Measurements from ENCODE around the gene TCF23. TPM values are rescaled to one million over a fixed set of nuclear protein-coding genes. Genes with fewer than 3 reads are reported as not detected.
"Not testable (repeated sequence)": the region's sequence is repeated elsewhere in the genome, so short reads cannot be mapped to it uniquely, and the experiment has no call there.

The TCF23 gene
- total RNA-seq, 4 donors from 2014 or later: 0.12 to 0.56 TPM; not detected in 2

- ATAC-seq (ENCODE audit: low FRiP score): no peak
- no peak for TF ChIP-seq CTCF (IDR thresholded peaks at IDR 0.05)
These were observed 39.7 kb upstream of the TCF23 start for GRCh38 chr2:27109083-27109482.

GRCh38 chr2:27110603-27111352 lies 38.0 kb upstream of the TCF23 start:
- ATAC-seq (ENCODE audit: low FRiP score): not testable (repeated sequence)

More at GRCh38 chr2:27109083-27109482, 39.7 kb upstream of the TCF23 start:
- no peak for DNase-seq (ENCODE audit: low spot score)

GRCh38 chr2:27111392-27112078 lies 37.3 kb upstream of the TCF23 start:
- ATAC-seq (ENCODE audit: low FRiP score); DNase-seq (ENCODE audit: low spot score): not testable (repeated sequence)

More at GRCh38 chr2:27110603-27111352, 38.0 kb upstream of the TCF23 start:
- DNase-seq (ENCODE audit: low spot score): not testable (repeated sequence)

- no peak for ATAC-seq (ENCODE audit: low FRiP score)
- no peak for TF ChIP-seq CTCF (IDR thresholded peaks at IDR 0.05)
These were observed 33.3 kb upstream of the TCF23 start for GRCh38 chr2:27115519-27115918.

GRCh38 chr2:27117995-27118524 lies 30.7 kb upstream of the TCF23 start:
- ATAC-seq (ENCODE audit: low FRiP score) (no peak), DNase-seq (ENCODE audit: low spot score) (no peak)
- no peak for TF ChIP-seq CTCF (IDR thresholded peaks at IDR 0.05)

More at GRCh38 chr2:27115519-27115918, 33.3 kb upstream of the TCF23 start:
- DNase-seq (ENCODE audit: low spot score): no peak

GRCh38 chr2:27118525-27119329 lies 30.1 kb upstream of the TCF23 start, which contains the start of gene CGREF1:
Gene CGREF1, minus strand, starts transcription at chr2:27119128. Its CDS starts 14,762 bp downstream, at chr2:27104366.
- peak; percentile 62 for ATAC-seq (ENCODE audit: low FRiP score)
- TF ChIP-seq CTCF (IDR thresholded peaks at IDR 0.05): no peak
- no peak for DNase-seq (ENCODE audit: low spot score)

GRCh38 chr2:27119330-27119670 lies 29.5 kb upstream of the TCF23 start:
- not testable (repeated sequence) for DNase-seq (ENCODE audit: low spot score); ATAC-seq (ENCODE audit: low FRiP score)

GRCh38 chr2:27121906-27122305 lies 26.9 kb upstream of the TCF23 start:
- no peak for DNase-seq (ENCODE audit: low spot score)

More at GRCh38 chr2:27121906-27122305, 26.9 kb upstream of the TCF23 start:
- no peak for TF ChIP-seq CTCF (IDR thresholded peaks at IDR 0.05)
- no peak for ATAC-seq (ENCODE audit: low FRiP score)
